H1 (cell line): ENCODE results near the gene GLIS2. TPM values are rescaled to one million over a fixed set of nuclear protein-coding genes. Genes with fewer than 3 reads are reported as not detected.

Source experiments
- CHD1 ChIP-seq: IDR thresholded peaks from 2 replicates; pipeline ENCODE4 v1.6.1; 2012; ENCODE audit warnings: low read depth, low read length, improper control_type of control experiment
- CREB1 ChIP-seq: IDR thresholded peaks from 2 replicates; pipeline ENCODE4 v1.6.1; 2012; ENCODE audit warnings: inconsistent platforms
- EGR1 ChIP-seq: IDR thresholded peaks from 2 replicates; pipeline ENCODE4 v1.6.1; 2011; ENCODE audit warnings: low read depth, low read length, borderline replicate concordance
- JUN ChIP-seq: IDR thresholded peaks from 2 replicates; pipeline ENCODE4 v1.6.1; 2011; ENCODE audit warnings: low read depth, mild to moderate bottlenecking, improper control_type of control experiment, low read length
- RFX5 ChIP-seq: IDR thresholded peaks from 2 replicates; pipeline ENCODE4 v1.6.1; 2011; ENCODE audit warnings: low read depth, low read length, improper control_type of control experiment, borderline replicate concordance
- SIX5 ChIP-seq: IDR thresholded peaks from 2 replicates; pipeline ENCODE4 v1.6.1; 2011; ENCODE audit warnings: mild to moderate bottlenecking, low read depth, low read length
- polyA plus RNA-seq, 7 experiments: library from polyadenylated mRNA; depleted of rRNA in 3 of 7; stranded (reverse) in 5 of 7; unstranded in 2 of 7; fragments of >200 nt in 5 of 7; fragments of 200-250 nt in 2 of 7; gene quantifications; 1 replicate in 5 of 7; 2 replicates in 1 of 7; 4 replicates in 1 of 7; pipeline versions ENCODE4 v1.2.1 to v1.2.3, GENCODE V29; 2011 to 2013; ENCODE audit warnings: missing spikeins in 2 of 7, mixed read lengths in 2 of 7
- total RNA-seq: library from RNA; stranded (reverse); fragmentation: NEBNext Ultra II Directional; extraction: Animal tissue kit (Norgen Biotek cat#: 25700); gene quantifications from 2 replicates; pipeline ENCODE4 v1.2.1, GENCODE V29; 2021

Gene GLIS2
- total and polyA plus RNA-seq, 2 of the 8 experiments (the other 6 are each of a cell fraction or from before 2014, with no cell fraction given) = 4.3 to 17.4 TPM

DNA sequence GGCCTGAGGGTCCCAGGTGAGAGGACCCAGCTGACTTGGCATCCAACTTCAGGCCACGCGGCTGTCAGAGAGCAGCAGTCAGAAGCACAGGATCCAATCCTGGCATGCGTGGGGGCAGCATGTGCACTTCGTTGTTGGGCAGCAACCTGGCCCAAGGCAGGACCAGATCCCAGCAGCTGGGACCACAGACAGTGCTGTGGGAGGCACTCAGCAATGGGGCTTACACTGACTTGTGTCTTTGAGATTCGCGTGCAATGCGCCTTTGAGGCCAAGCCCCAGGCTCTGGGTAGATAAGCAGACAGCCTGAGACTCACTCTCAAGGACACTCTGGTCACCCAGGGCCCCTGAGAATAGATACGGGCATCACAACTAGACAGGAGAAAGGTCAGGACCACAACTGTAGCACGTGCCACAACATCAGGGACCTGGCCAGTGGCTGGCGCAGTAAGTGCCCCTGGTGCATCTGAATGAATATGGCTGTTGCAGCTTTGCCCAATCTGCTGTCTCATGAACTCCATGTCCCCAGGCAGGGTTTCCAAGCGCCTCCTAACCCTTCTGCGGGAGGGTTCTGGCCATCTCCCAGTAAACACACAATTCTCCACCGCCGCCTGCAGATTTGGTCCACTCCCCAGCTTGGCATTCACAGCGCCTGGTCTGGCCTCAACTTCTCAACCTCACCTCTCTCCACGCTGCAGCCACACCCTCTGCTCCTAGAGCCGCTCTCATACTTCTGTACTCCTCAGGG lies 32.1 kb downstream of the GLIS2 start (continued):
- TF ChIP-seq RFX5 = no peak
- no peak for TF ChIP-seq SIX5
- TF ChIP-seq EGR1 = no peak
- TF ChIP-seq JUN = no peak
- TF ChIP-seq CREB1 = no peak
- no peak for TF ChIP-seq CHD1
